ENCODE data around the gene ECT2L.
"Not testable (repeated sequence)": the region's sequence is repeated elsewhere in the genome, so short reads cannot be mapped to it uniquely, and the experiment has no call there.

ECT2L gene

GRCh38 chr6:138936873-138937272 lies 141.0 kb downstream of the ECT2L start:
- DNase-seq (ENCODE audit: low read depth): not testable (repeated sequence)

- DNase-seq (ENCODE audit: low read depth): no peak
Measured at GRCh38 chr6:138943089-138943625, 147.3 kb downstream of the ECT2L start.

- no peak for DNase-seq (ENCODE audit: low read depth)
Measured at GRCh38 chr6:138944412-138944811, 148.5 kb downstream of the ECT2L start.

GRCh38 chr6:138945354-138945753 lies 149.5 kb downstream of the ECT2L start:
- DNase-seq (ENCODE audit: low read depth): no peak

GRCh38 chr6:138948004-138948403 lies 152.1 kb downstream of the ECT2L start:
- DNase-seq (ENCODE audit: low read depth): no peak

- DNase-seq (ENCODE audit: low read depth): no peak
Measured at GRCh38 chr6:138948546-138949179, 152.8 kb downstream of the ECT2L start.

DNA sequence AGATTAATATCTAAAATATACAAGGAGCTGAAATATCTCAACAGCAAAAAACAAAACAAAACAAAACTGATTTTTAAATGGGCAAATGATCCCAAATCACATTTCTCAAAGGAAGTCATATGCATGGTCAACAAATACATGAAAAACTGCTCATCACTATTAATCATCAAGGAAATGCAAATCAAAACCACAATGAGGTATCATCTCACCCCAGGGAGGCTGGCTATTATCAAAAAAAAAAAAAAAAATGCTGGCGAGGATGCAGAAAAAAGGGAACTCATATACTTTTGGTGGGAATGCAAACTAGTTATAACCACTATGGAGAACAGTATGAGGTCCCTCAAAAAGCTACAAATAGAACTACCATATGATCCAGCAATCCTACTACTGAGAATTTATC lies 157.6 kb downstream of the ECT2L start:
- DNase-seq (ENCODE audit: low read depth): no peak

All from stimulated activated CD8-positive, alpha-beta memory T cell treated with anti-CD3 and anti-CD28 coated beads, Interleukin-4, amount 100 ng/mL, for 24 hours (primary cell).